Measurements from ENCODE around the gene NR2C2AP. TPM values are rescaled to one million over a fixed set of nuclear protein-coding genes. Genes with fewer than 3 reads are reported as not detected.

Gene NR2C2AP
- total RNA-seq, 3 donors from 2014 or later = 19.8 to 24.1 (median 21.6) TPM

GRCh38 chr19:19170873-19171672, 32.1 kb downstream of the NR2C2AP start:
- Histone ChIP-seq H3K4me1 (no peaks in the 10 kb centered on the region), H3K27ac (no peak overlapping the region), H3K4me3 (no peak overlapping the region), H3K27me3 (no peaks in the 10 kb centered on the region), H3K9me3 (no peaks in the 10 kb centered on the region), H3K36me3 (no peaks in the 10 kb centered on the region)
- DNase-seq (ENCODE audit: low spot score in 2 of 2) = no peak
- intact Hi-C loops (cut with DNase I; ENCODE audit: low total_unique reads) = no loop called here
- TF ChIP-seq CTCF (IDR thresholded peaks at IDR 0.05) (no peak), POLR2AphosphoS5 (IDR thresholded peaks at IDR 0.05) (no peak), POLR2A (IDR thresholded peaks at IDR 0.05) (no peak)

GRCh38 chr19:19170053-19170872, 33.0 kb downstream of the NR2C2AP start, which contains the start of gene MEF2B:
Gene MEF2B (minus strand): TSS chr19:19170263. CDS start chr19:19150735, 19,528 bp downstream.
- TF ChIP-seq POLR2AphosphoS5 (IDR thresholded peaks at IDR 0.05) (no peak), POLR2A (IDR thresholded peaks at IDR 0.05) (no peak), CTCF (IDR thresholded peaks at IDR 0.05) (no peak)
- DNase-seq (ENCODE audit: low spot score in 2 of 2) = peak; percentile 35 to 78
- Histone ChIP-seq H3K27ac (no peak within 1 kb of the TSS), H3K9me3 (no peaks in the 10 kb centered on the region), H3K4me3 (peak within 1 kb of the TSS in 2 of 3 donors; percentile 11 to 62), H3K36me3 (no peaks in the 10 kb centered on the region), H3K4me1 (no peaks in the 10 kb centered on the region), H3K27me3 (no peaks in the 10 kb centered on the region)
- intact Hi-C loops (cut with DNase I; ENCODE audit: low total_unique reads) = no loop called here

- H3K27me3 ChIP-seq = no peaks in the 10 kb centered on the region
- peak overlapping the region in 2 of 3 donors; percentile 11 to 62 for H3K4me3 ChIP-seq
- no peaks in the 10 kb centered on the region for H3K9me3 ChIP-seq
- no peaks in the 10 kb centered on the region for H3K4me1 ChIP-seq
- DNase-seq (ENCODE audit: low spot score in 2 of 2) = no peak
- intact Hi-C loops (cut with DNase I; ENCODE audit: low total_unique reads) = no loop called here
- no peaks in the 10 kb centered on the region for H3K36me3 ChIP-seq
- no peak for TF ChIP-seq POLR2A (IDR thresholded peaks at IDR 0.05)
- no peak for TF ChIP-seq CTCF (IDR thresholded peaks at IDR 0.05)
- TF ChIP-seq POLR2AphosphoS5 (IDR thresholded peaks at IDR 0.05) = no peak
- H3K27ac ChIP-seq = no peak overlapping the region
These were observed 33.8 kb downstream of the NR2C2AP start for GRCh38 chr19:19169236-19170052.

GRCh38 chr19:19167612-19168011, 35.6 kb downstream of the NR2C2AP start:
- DNase-seq (ENCODE audit: low spot score in 2 of 2) = no peak
- H3K4me1 ChIP-seq = no peaks in the 10 kb centered on the region
- intact Hi-C loops (cut with DNase I; ENCODE audit: low total_unique reads) = no loop called here
- H3K27ac ChIP-seq = no peak overlapping the region
- TF ChIP-seq CTCF (IDR thresholded peaks at IDR 0.05) = no peak
- no peak for TF ChIP-seq POLR2AphosphoS5 (IDR thresholded peaks at IDR 0.05)
- no peak for TF ChIP-seq POLR2A (IDR thresholded peaks at IDR 0.05)
- H3K27me3 ChIP-seq = no peaks in the 10 kb centered on the region
- no peaks in the 10 kb centered on the region for H3K36me3 ChIP-seq
- no peak overlapping the region for H3K4me3 ChIP-seq
- H3K9me3 ChIP-seq = no peaks in the 10 kb centered on the region

All from breast epithelium (tissue), 4 donors.